Measurements from ENCODE around the gene TRNT1.

Gene TRNT1

GRCh38 chr3:3126477-3127431 lies at the start of gene TRNT1:
TSS of gene TRNT1 (plus strand) at chr3:3126940. CDS start at chr3:3129041, 2,101 bp downstream.
- in situ Hi-C loops (cut with MboI; ENCODE audit: low sequenced_read_pairs) = no loop called here

- in situ Hi-C loops (cut with MboI; ENCODE audit: low sequenced_read_pairs) = no loop called here
Measured at GRCh38 chr3:3080309-3080708, 46.4 kb upstream of the TRNT1 start.

- in situ Hi-C loops (cut with MboI; ENCODE audit: low sequenced_read_pairs) = no loop called here
Measured at GRCh38 chr3:3081381-3082233, 45.1 kb upstream of the TRNT1 start.

- in situ Hi-C loops (cut with MboI; ENCODE audit: low sequenced_read_pairs) = no loop called here
Measured at GRCh38 chr3:3082234-3082924, 44.4 kb upstream of the TRNT1 start.

- in situ Hi-C loops (cut with MboI; ENCODE audit: low sequenced_read_pairs) = no loop called here
Measured at GRCh38 chr3:3084890-3085289, 41.9 kb upstream of the TRNT1 start.

GRCh38 chr3:3085782-3086181 lies 41.0 kb upstream of the TRNT1 start:
- in situ Hi-C loops (cut with MboI; ENCODE audit: low sequenced_read_pairs) = no loop called here

GRCh38 chr3:3086239-3086638 lies 40.5 kb upstream of the TRNT1 start:
- in situ Hi-C loops (cut with MboI; ENCODE audit: low sequenced_read_pairs) = no loop called here

GRCh38 chr3:3087279-3087678 lies 39.5 kb upstream of the TRNT1 start:
- in situ Hi-C loops (cut with MboI; ENCODE audit: low sequenced_read_pairs) = no loop called here

GRCh38 chr3:3087716-3088465 lies 38.8 kb upstream of the TRNT1 start:
- in situ Hi-C loops (cut with MboI; ENCODE audit: low sequenced_read_pairs) = no loop called here

GRCh38 chr3:3089017-3089416 lies 37.7 kb upstream of the TRNT1 start:
- in situ Hi-C loops (cut with MboI; ENCODE audit: low sequenced_read_pairs) = no loop called here

GRCh38 chr3:3097958-3098357 lies 28.8 kb upstream of the TRNT1 start:
- in situ Hi-C loops (cut with MboI; ENCODE audit: low sequenced_read_pairs) = no loop called here

GRCh38 chr3:3101660-3102458 lies 24.9 kb upstream of the TRNT1 start:
- in situ Hi-C loops (cut with MboI; ENCODE audit: low sequenced_read_pairs) = no loop called here

- in situ Hi-C loops (cut with MboI; ENCODE audit: low sequenced_read_pairs) = no loop called here
Measured at GRCh38 chr3:3102751-3103150, 24.0 kb upstream of the TRNT1 start.

GRCh38 chr3:3105246-3105645 lies 21.5 kb upstream of the TRNT1 start:
- in situ Hi-C loops (cut with MboI; ENCODE audit: low sequenced_read_pairs) = no loop called here

GRCh38 chr3:3105815-3106214 lies 20.9 kb upstream of the TRNT1 start:
- in situ Hi-C loops (cut with MboI; ENCODE audit: low sequenced_read_pairs) = no loop called here

- in situ Hi-C loops (cut with MboI; ENCODE audit: low sequenced_read_pairs) = no loop called here
Measured at GRCh38 chr3:3107181-3107580, 19.6 kb upstream of the TRNT1 start.

- in situ Hi-C loops (cut with MboI; ENCODE audit: low sequenced_read_pairs) = no loop called here
Measured at GRCh38 chr3:3107858-3108257, 18.9 kb upstream of the TRNT1 start.

GRCh38 chr3:3109407-3110298 lies 17.1 kb upstream of the TRNT1 start:
- in situ Hi-C loops (cut with MboI; ENCODE audit: low sequenced_read_pairs) = no loop called here

GRCh38 chr3:3110299-3110630 lies 16.5 kb upstream of the TRNT1 start, which contains the start of gene IL5RA:
TSS of gene IL5RA (minus strand) at chr3:3110374. CDS start at chr3:3104984, 5,390 bp downstream.
- in situ Hi-C loops (cut with MboI; ENCODE audit: low sequenced_read_pairs) = no loop called here

Measured in HL-60/S4 treated with retinoic acid at 250 ng/mL for 4 days and 3 days (cell line).